ENCODE results near the gene PRKCE. TPM values are rescaled to one million over a fixed set of nuclear protein-coding genes. Genes with fewer than 3 reads are reported as not detected.

Gene PRKCE
- total and polyA plus RNA-seq, 2 donors (not counting 3 experiments of a cell fraction or from before 2014, with no cell fraction given), result 27.9 to 33.9 TPM

GRCh38 chr2:45687964-45688363 lies 36.5 kb downstream of the PRKCE start:
- peaks cover 2% of the 10 kb centered on the region for H3K79me2 ChIP-seq (ENCODE audit: control insufficient read depth, insufficient read depth, low read length)
- no peak overlapping the region for H3K9ac ChIP-seq (replicated peaks; ENCODE audit: extremely low read depth, insufficient read depth, low read length)
- DNase-seq (ENCODE audit: low read depth, low spot score) (no peak), FAIRE-seq (no peak)
- dilution Hi-C loops (cut with MboI; ENCODE audit: extremely low pct_ligation_motif_present, low sequenced_read_pairs) (no loop called here), intact Hi-C loops (cut with micrococcal nuclease) (no loop called here)
- BruUV-seq (replicated peaks), result no TSS peak
- H3K4me3 ChIP-seq (replicated peaks in 1 of 3; ENCODE audit: insufficient read depth in 1 of 3, low read depth in 1 of 3, low read length in 3 of 3), result no peak overlapping the region
- no peak overlapping the region for H2AFZ ChIP-seq (ENCODE audit: low read depth, low read length)
- POLR2A ChIA-PET, result no interaction called here
- H3K4me2 ChIP-seq (ENCODE audit: insufficient read depth, low read length), result no peak overlapping the region
- H4K20me1 ChIP-seq (replicated peaks; ENCODE audit: control insufficient read depth, extremely low read depth, insufficient read depth, low read length), result no peaks in the 10 kb centered on the region
- H3K27ac ChIP-seq (ENCODE audit: insufficient read depth, low read depth, low read length), result no peak overlapping the region
- CTCF ChIA-PET, result interaction anchor here (1.5 kb wide), 1 partner anchor 35 kb away, joined by 3 read pairs; no protein-coding TSS in a partner anchor
- TF ChIP-seq POLR2AphosphoS5 (IDR thresholded peaks at IDR 0.05; ENCODE audit: insufficient read depth, low read depth, low read length), result no peak
- TF ChIP-seq POLR2A (IDR thresholded peaks at IDR 0.05; ENCODE audit: low read depth, low read length), result no peak
- no peak for TF ChIP-seq CTCF (IDR thresholded peaks at IDR 0.05; ENCODE audit: extremely low read depth in 1 of 2, insufficient read depth in 1 of 2, low read depth in 1 of 2, low read length in 2 of 2)
- no peak for TF ChIP-seq GATA2 (IDR thresholded peaks at IDR 0.05; ENCODE audit: insufficient read depth, insufficient read length, low read depth, low read length)
- no peak for TF ChIP-seq FOS (IDR thresholded peaks at IDR 0.05; ENCODE audit: borderline replicate concordance, insufficient read depth, low read length)
- TF ChIP-seq MYC (IDR thresholded peaks at IDR 0.05; ENCODE audit: low read depth, low read length), result no peak
- TF ChIP-seq EZH2 (IDR thresholded peaks at IDR 0.05; ENCODE audit: borderline replicate concordance, low read depth, low read length, severe bottlenecking), result no peak
- no peak for TF ChIP-seq JUN (IDR thresholded peaks at IDR 0.05; ENCODE audit: borderline replicate concordance, insufficient read depth, insufficient read length, low read depth)
- no peak for TF ChIP-seq MAX (IDR thresholded peaks at IDR 0.05; ENCODE audit: insufficient read depth, insufficient read length)
- H3K36me3 ChIP-seq (ENCODE audit: control insufficient read depth in 2 of 2, extremely low read depth in 1 of 2, insufficient read depth in 2 of 2, low read length in 2 of 2), result no peaks in the 10 kb centered on the region
- H3K9me1 ChIP-seq (replicated peaks; ENCODE audit: control insufficient read depth, extremely low read depth, insufficient read depth, low read length), result no peaks in the 10 kb centered on the region
- H3K27me3 ChIP-seq (ENCODE audit: control insufficient read depth in 2 of 2, insufficient read depth in 2 of 2, low read length in 2 of 2), result no peaks in the 10 kb centered on the region
- no peaks in the 10 kb centered on the region for H3K9me3 ChIP-seq (replicated peaks; ENCODE audit: control insufficient read depth, insufficient read depth, low read length)
- H3K4me1 ChIP-seq (ENCODE audit: control insufficient read depth, extremely low read depth, insufficient read depth, low read length), result peaks cover 7% of the 10 kb centered on the region
